Neuronal stem cell (in vitro differentiated cells): Measurements from ENCODE around the gene TMEM221.
A peak's percentile ranks its signal among the peaks of the same experiment; 100 is the strongest.

ENCODE experiments used
- DNase-seq: peaks from one replicate; pipeline ENCODE4 v3.0.0-alpha.2; 2013; ENCODE audit warnings: low spot score
- H2AFZ ChIP-seq: one replicate; pipeline ENCODE4 v1.6.1; 2013; ENCODE audit warnings: mild to moderate bottlenecking, low read length, inconsistent platforms
- H2AK5ac ChIP-seq: 2 replicates; pipeline ENCODE4 v1.6.1; 2013; ENCODE audit warnings: low read depth, mild to moderate bottlenecking, inconsistent platforms, low read length, moderate library complexity, mixed read lengths
- H2BK120ac ChIP-seq: 2 replicates; pipeline ENCODE4 v1.6.1; 2013; ENCODE audit warnings: low read depth, mild to moderate bottlenecking, inconsistent platforms, low read length, moderate library complexity, mixed read lengths
- H2BK12ac ChIP-seq: one replicate; pipeline ENCODE4 v1.6.1; 2013; ENCODE audit warnings: low read length, inconsistent platforms
- H2BK15ac ChIP-seq: 2 replicates; pipeline ENCODE4 v1.6.1; 2013; ENCODE audit warnings: mild to moderate bottlenecking, low read length, inconsistent platforms, mixed read lengths
- H2BK5ac ChIP-seq: one replicate; pipeline ENCODE4 v1.6.1; 2013; ENCODE audit warnings: inconsistent platforms, mild to moderate bottlenecking, low read length, moderate library complexity
- H3K14ac ChIP-seq: one replicate; pipeline ENCODE4 v1.6.1; 2013; ENCODE audit warnings: low read length, inconsistent platforms
- H3K18ac ChIP-seq: 2 replicates; pipeline ENCODE4 v1.6.1; 2013; ENCODE audit warnings: low read length, inconsistent platforms
- H3K23ac ChIP-seq: 2 replicates; pipeline ENCODE4 v1.6.1; 2013; ENCODE audit warnings: low read depth, mild to moderate bottlenecking, mixed read lengths, low read length, inconsistent platforms; ENCODE audit not compliant: poor library complexity
- H3K27ac ChIP-seq: replicated peaks from 3 replicates; pipeline ENCODE4 v1.5.1; 2013; ENCODE audit warnings: low read length, inconsistent platforms
- H3K27me3 ChIP-seq, 3 experiments: 2 replicates each; pipeline ENCODE4 v1.6.1; 2013; ENCODE audit warnings: low read length in 3 of 3, mild to moderate bottlenecking in 2 of 3, inconsistent platforms in 1 of 3, low read depth in 1 of 3, mixed read lengths in 1 of 3, moderate library complexity in 1 of 3; ENCODE audit not compliant: control insufficient read depth in 3 of 3, insufficient read depth in 3 of 3
- H3K36me3 ChIP-seq, 2 donors: replicated peaks in 1 of 2; 2 replicates each; pipeline ENCODE4 v1.6.1; 2013; ENCODE audit warnings: low read length in 2 of 2; ENCODE audit not compliant: control insufficient read depth in 2 of 2, insufficient read depth in 2 of 2
- H3K4ac ChIP-seq: 2 replicates; pipeline ENCODE4 v1.6.1; 2013; ENCODE audit warnings: inconsistent platforms, mild to moderate bottlenecking, low read length, moderate library complexity
- H3K4me1 ChIP-seq, 2 donors: 1 replicate in 1 of 2; 2 replicates in 1 of 2; pipeline ENCODE4 v1.6.1; 2013; ENCODE audit warnings: low read length in 2 of 2, low read depth in 1 of 2; ENCODE audit not compliant: control insufficient read depth in 2 of 2, insufficient read depth in 1 of 2
- H3K4me2 ChIP-seq: one replicate; pipeline ENCODE4 v1.6.1; 2013; ENCODE audit warnings: mild to moderate bottlenecking, low read length, inconsistent platforms; ENCODE audit not compliant: insufficient read depth, poor library complexity, severe bottlenecking
- H3K4me3 ChIP-seq, 2 donors: 2 replicates each; pipeline ENCODE4 v1.5.1; 2013; ENCODE audit warnings: low read length in 2 of 2, mild to moderate bottlenecking in 2 of 2, inconsistent platforms in 1 of 2, moderate library complexity in 1 of 2
- H3K79me1 ChIP-seq: one replicate; pipeline ENCODE4 v1.6.1; 2013; ENCODE audit warnings: low read depth, mild to moderate bottlenecking, inconsistent platforms, low read length, moderate library complexity
- H3K9ac ChIP-seq: one replicate; pipeline ENCODE4 v1.6.1; 2013; ENCODE audit warnings: mild to moderate bottlenecking, low read depth, low read length, inconsistent platforms; ENCODE audit not compliant: poor library complexity
- H3K9me3 ChIP-seq, 2 donors: replicated peaks in 1 of 2; 2 replicates each; pipeline versions ENCODE3 to v1.6.1; 2013; ENCODE audit warnings: low read length in 2 of 2, mild to moderate bottlenecking in 2 of 2, inconsistent platforms in 1 of 2, low read depth in 1 of 2, mixed read lengths in 1 of 2, moderate library complexity in 1 of 2; ENCODE audit not compliant: control insufficient read depth in 2 of 2, insufficient read depth in 1 of 2
- H4K8ac ChIP-seq: one replicate; pipeline ENCODE4 v1.6.1; 2013; ENCODE audit warnings: low read depth, mild to moderate bottlenecking, inconsistent platforms, low read length, moderate library complexity
- H4K91ac ChIP-seq: one replicate; pipeline ENCODE4 v1.6.1; 2013; ENCODE audit warnings: low read length, low read depth, mild to moderate bottlenecking, inconsistent platforms; ENCODE audit not compliant: poor library complexity
- WGBS, 2 donors: extraction: QIAGEN DNeasy Blood & Tissue Kit; methylation state at CpG; one replicate each; pipeline ENCODE4 v1.1.7; 2013; ENCODE audit warnings: missing lambda C conversion rate in 2 of 2, mixed read lengths in 1 of 2; ENCODE audit not compliant: insufficient read length in 2 of 2, insufficient replicate concordance in 1 of 2; ENCODE audit errors: extremely low coverage in 2 of 2; 5-methylcytosine and 5-hydroxymethylcytosine counted together

The TMEM221 gene

DNA sequence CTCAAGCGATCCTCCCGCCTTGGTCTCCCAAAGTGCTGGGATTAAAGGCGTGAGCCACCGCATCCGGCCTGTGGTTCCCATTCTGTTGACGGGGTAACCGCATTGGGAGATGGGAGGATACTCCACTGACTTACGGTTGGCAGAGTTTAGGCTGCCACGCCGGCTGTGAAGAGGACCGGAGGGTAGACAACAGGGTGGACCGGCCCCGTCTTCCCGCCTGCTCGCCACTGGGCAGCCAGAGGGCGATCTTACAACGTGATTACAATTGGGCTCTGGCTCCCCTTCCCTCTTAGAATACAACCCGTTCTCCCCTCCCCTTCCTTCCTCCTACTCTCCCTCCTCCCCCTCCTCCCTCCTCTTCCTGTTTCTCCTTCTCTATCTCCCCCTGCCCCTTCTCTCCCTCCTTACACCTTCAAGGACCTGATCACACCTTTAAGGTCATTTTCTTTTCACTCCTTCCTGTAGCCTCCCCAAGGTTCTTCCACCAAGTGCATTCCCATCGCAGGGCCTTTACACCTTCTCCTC lies 53.5 kb downstream of the TMEM221 start:
- no CpG with 5 or more reads among the region's 19 CpGs for WGBS, 2 donors
- H3K23ac ChIP-seq, result no peak overlapping the region
- H3K4me2 ChIP-seq, result no peak overlapping the region
- H2BK12ac ChIP-seq, result no peak overlapping the region
- no peak overlapping the region for H4K8ac ChIP-seq
- peaks cover 0 to 3% (median 2%) of the 10 kb centered on the region in 3 experiments for H3K27me3 ChIP-seq
- H3K4me3 ChIP-seq, result no peak overlapping the region
- no peak for DNase-seq
- no peak overlapping the region for H2AK5ac ChIP-seq
- no peaks in the 10 kb centered on the region for H3K9me3 ChIP-seq
- peaks cover 2% of the 10 kb centered on the region for H3K79me1 ChIP-seq
- no peak overlapping the region for H2BK5ac ChIP-seq
- no peak overlapping the region for H3K27ac ChIP-seq
- H3K18ac ChIP-seq, result no peak overlapping the region
- H2BK15ac ChIP-seq, result no peak overlapping the region
- no peak overlapping the region for H2BK120ac ChIP-seq
- H2AFZ ChIP-seq, result peak overlapping the region; percentile 71
- H3K36me3 ChIP-seq, result no peaks in the 10 kb centered on the region
- H3K4me1 ChIP-seq, result peaks cover 3 to 4% of the 10 kb centered on the region in 2 donors
- H3K4ac ChIP-seq, result no peak overlapping the region
- H4K91ac ChIP-seq, result no peak overlapping the region
- H3K9ac ChIP-seq, result no peak overlapping the region
- no peak overlapping the region for H3K14ac ChIP-seq

DNA sequence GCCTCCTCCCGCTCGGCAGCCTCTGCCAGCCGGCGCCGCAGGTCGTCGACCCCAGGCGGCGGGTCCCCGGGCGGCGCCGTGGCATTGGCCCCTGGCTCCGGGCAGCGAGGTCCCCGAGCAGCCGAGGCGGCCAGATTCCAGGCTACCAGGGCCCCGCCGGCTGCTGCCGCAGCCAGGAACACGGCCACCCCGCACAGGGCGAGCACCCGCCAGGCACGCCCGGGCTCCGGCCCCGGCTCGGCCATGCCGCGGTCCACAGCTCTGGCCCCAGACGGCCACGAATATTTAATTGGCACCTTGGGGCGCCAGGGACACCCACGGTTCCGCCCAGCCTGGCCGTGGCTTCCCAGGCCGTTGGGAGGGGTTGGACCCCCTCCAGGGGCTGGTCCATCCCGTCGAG lies 54.6 kb downstream of the TMEM221 start, which contains the start of gene CCDC194:
Gene CCDC194 (minus strand): TSS at position 283 of the 400 bp plus-strand sequence. CDS start 38 bp downstream, at position 245.
- Histone ChIP-seq H3K14ac (no peak within 1 kb of the TSS), H3K27me3 (peaks cover 0 to 8% (median 5%) of the 10 kb centered on the region in 3 experiments), H2AFZ (peak within 1 kb of the TSS; percentile 71), H3K9me3 (peaks cover 0 to 5% of the 10 kb centered on the region in 2 donors), H3K18ac (no peak within 1 kb of the TSS), H3K27ac (no peak within 1 kb of the TSS), H3K9ac (no peak within 1 kb of the TSS), H3K4ac (no peak within 1 kb of the TSS), H3K79me1 (peaks cover 3% of the 10 kb centered on the region), H3K23ac (peak within 1 kb of the TSS; percentile 29), H2BK15ac (peak within 1 kb of the TSS; percentile 78), H3K4me1 (peaks cover 3 to 4% of the 10 kb centered on the region in 2 donors), H3K4me2 (no peak within 1 kb of the TSS), H3K36me3 (no peaks in the 10 kb centered on the region), H2BK5ac (no peak within 1 kb of the TSS), H4K91ac (no peak within 1 kb of the TSS), H2AK5ac (peak within 1 kb of the TSS; percentile 42), H2BK12ac (peak within 1 kb of the TSS; percentile 88), H2BK120ac (no peak within 1 kb of the TSS), H4K8ac (no peak within 1 kb of the TSS), H3K4me3 (no peak within 1 kb of the TSS)
- no peak for DNase-seq
- WGBS, 2 donors, result no CpG with 5 or more reads among the region's 41 CpGs

DNA sequence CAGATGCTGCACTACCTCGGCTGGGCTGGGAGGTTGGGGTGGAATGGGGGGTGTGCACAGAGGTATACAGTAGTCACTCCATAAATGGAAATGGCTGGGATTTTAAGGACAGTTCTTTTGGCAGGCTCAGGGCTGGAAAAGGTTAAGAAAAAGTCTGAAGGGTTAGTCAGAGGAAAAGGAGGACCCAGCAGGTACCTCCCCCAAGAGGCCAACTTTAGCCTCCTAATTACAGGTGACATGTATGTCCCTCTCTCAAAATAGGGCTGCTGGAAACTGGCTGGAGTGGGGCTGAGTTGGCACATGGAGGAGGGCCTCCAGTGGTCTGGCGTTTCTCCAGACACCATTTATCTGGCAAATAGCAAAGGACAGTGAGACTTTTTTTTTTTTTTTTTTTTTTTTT lies 55.5 kb downstream of the TMEM221 start:
- H3K79me1 ChIP-seq, result peaks cover 3% of the 10 kb centered on the region
- H3K4me2 ChIP-seq, result no peak overlapping the region
- no peak for DNase-seq
- no peaks in the 10 kb centered on the region for H3K36me3 ChIP-seq
- H2BK12ac ChIP-seq, result no peak overlapping the region
- no peak overlapping the region for H2BK15ac ChIP-seq
- H2BK120ac ChIP-seq, result no peak overlapping the region
- H2AK5ac ChIP-seq, result no peak overlapping the region
- no peak overlapping the region for H3K27ac ChIP-seq
- H3K9ac ChIP-seq, result no peak overlapping the region
- no peak overlapping the region for H3K18ac ChIP-seq
- no peak overlapping the region for H3K4me3 ChIP-seq
- no peak overlapping the region for H4K8ac ChIP-seq
- H4K91ac ChIP-seq, result no peak overlapping the region
- no peak overlapping the region for H2BK5ac ChIP-seq
- peaks cover 0 to 8% (median 5%) of the 10 kb centered on the region in 3 experiments for H3K27me3 ChIP-seq
- peaks cover 0 to 5% of the 10 kb centered on the region in 2 donors for H3K9me3 ChIP-seq
- H3K14ac ChIP-seq, result no peak overlapping the region
- no peak overlapping the region for H3K23ac ChIP-seq
- H3K4me1 ChIP-seq, result peaks cover 3 to 4% of the 10 kb centered on the region in 2 donors
- no peak overlapping the region for H2AFZ ChIP-seq
- WGBS, 2 donors, result no CpG with 5 or more reads among the region's 2 CpGs
- no peak overlapping the region for H3K4ac ChIP-seq

GRCh38 chr19:17391371-17392151 lies 56.9 kb downstream of the TMEM221 start:
- H2AFZ ChIP-seq, result peak overlapping the region; percentile 85
- peak overlapping the region; percentile 51 for H3K23ac ChIP-seq
- peaks cover 3 to 4% of the 10 kb centered on the region in 2 donors for H3K4me1 ChIP-seq
- no peak overlapping the region for H2BK12ac ChIP-seq
- peaks cover 0 to 5% of the 10 kb centered on the region in 2 donors for H3K9me3 ChIP-seq
- H3K79me1 ChIP-seq, result peaks cover 1% of the 10 kb centered on the region
- DNase-seq, result no peak
- WGBS, 2 donors, result no CpG with 5 or more reads among the region's 26 CpGs
- no peak overlapping the region for H3K9ac ChIP-seq
- no peak overlapping the region for H2BK5ac ChIP-seq
- H3K27me3 ChIP-seq, result peaks cover 0 to 8% (median 5%) of the 10 kb centered on the region in 3 experiments
- no peak overlapping the region for H2BK15ac ChIP-seq
- H3K14ac ChIP-seq, result no peak overlapping the region
- no peaks in the 10 kb centered on the region for H3K36me3 ChIP-seq
- H2AK5ac ChIP-seq, result no peak overlapping the region
- no peak overlapping the region for H3K27ac ChIP-seq
- H4K91ac ChIP-seq, result no peak overlapping the region
- H3K4me3 ChIP-seq, result peak overlapping the region; percentile 47 to 53
- H3K18ac ChIP-seq, result peak overlapping the region; percentile 32
- peak overlapping the region; percentile 59 for H3K4me2 ChIP-seq
- no peak overlapping the region for H4K8ac ChIP-seq
- no peak overlapping the region for H3K4ac ChIP-seq
- H2BK120ac ChIP-seq, result no peak overlapping the region
